Activated B cell treated with CpG ODN at 0.5 μM for 24 hours (primary cell): ENCODE measurements around the gene NPHP4. TPM values are rescaled to one million over a fixed set of nuclear protein-coding genes. Genes with fewer than 3 reads are reported as not detected.

Experiments
- ATAC-seq: fragments of 200-7000 bp; cut with Tn5 transposase; one replicate; pipeline ENCODE4 v1.10.0; 2021; ENCODE audit warnings: low read depth, mild to moderate bottlenecking, moderate library complexity
- CTCF ChIA-PET: fragments of 350-600 bp; sonication (Branson Sonifier 250); formaldehyde crosslinking; loops from one replicate; lab custom pipeline; 2021; ENCODE audit warnings: antibody characterized with exemption; lab: Charles Lee
- POLR2A ChIA-PET: fragments of 350-600 bp; sonication (Branson Sonifier 250); formaldehyde crosslinking; loops from one replicate; lab custom pipeline; 2021; ENCODE audit warnings: antibody characterized with exemption; lab: Charles Lee
- DNase-seq: peaks from one replicate; pipeline ENCODE4 v3.0.0; 2022
- H3K27ac Mint-ChIP-seq: one replicate; pipeline ENCODE4 v1.8.0; 2020; ENCODE audit warnings: mixed read lengths
- H3K27me3 Mint-ChIP-seq: one replicate; pipeline ENCODE4 v1.8.0; 2021; ENCODE audit warnings: mixed read lengths
- H3K36me3 Mint-ChIP-seq: one replicate; pipeline ENCODE4 v1.8.0; 2021; ENCODE audit warnings: low read depth, mixed read lengths
- H3K4me1 Mint-ChIP-seq: one replicate; pipeline ENCODE4 v1.8.0; 2021; ENCODE audit warnings: mixed read lengths
- H3K4me3 Mint-ChIP-seq: one replicate; pipeline ENCODE4 v1.8.0; 2020; ENCODE audit warnings: mild to moderate bottlenecking, mixed read lengths
- H3K9me3 Mint-ChIP-seq: one replicate; pipeline ENCODE4 v1.8.0; 2020; ENCODE audit warnings: mixed read lengths
- intact Hi-C: fragments of 100-400 bp; cut with micrococcal nuclease; formaldehyde crosslinking; loops from one replicate; pipeline ENCODE4 v1.15.1; 2024
- total RNA-seq: library from RNA; stranded (reverse); gene quantifications from 2 replicates; pipeline ENCODE4 v1.2.3, GENCODE V29; 2022
- TF ChIP-seq, protein P1 (sequence below): fragments of 200-600 bp; IDR thresholded peaks from one replicate; pipeline ENCODE4 v1.8.0; 2022; ENCODE audit warnings: antibody characterized with exemption, mild to moderate bottlenecking

Gene NPHP4
- total RNA-seq, 1 donor from 2014 or later, result 8.0 TPM

DNA sequence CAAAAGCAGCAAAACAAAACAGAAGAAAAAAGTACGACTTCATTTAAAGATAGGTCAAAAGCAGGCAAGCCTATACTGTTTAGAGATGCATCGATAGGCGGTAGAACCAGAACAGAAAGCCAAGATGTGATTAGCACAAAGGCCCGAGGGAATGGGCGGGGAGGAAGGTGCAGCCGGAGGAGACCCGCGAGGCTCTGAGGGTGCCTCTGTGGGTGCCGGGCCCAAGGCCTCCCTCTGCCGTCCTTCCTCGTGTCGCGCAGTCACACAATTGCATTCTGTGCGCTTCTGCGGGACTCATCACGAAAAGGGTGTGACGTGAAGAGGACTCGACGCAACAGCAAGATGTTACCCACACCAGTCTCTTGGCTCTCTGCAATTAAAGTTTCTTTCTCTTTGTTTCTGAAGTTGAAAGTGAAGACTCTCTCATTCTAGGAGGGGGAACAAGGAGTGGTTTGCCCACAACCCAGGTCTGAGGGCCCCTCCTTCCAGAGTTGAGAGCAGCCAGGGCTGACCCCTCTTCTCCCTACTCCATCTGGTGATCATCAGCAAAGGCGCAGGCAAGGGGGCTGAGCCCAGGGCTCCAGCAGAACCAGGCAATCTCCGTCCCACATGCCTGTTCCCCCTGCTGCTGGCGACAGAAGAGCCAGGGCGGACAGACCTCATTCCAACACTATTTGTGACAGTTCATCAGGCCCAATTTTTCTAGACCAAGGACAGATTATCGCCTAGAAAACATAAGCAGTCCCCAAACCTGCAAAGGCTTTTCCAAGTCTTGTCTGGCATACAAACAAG, 41.0 kb downstream of the NPHP4 start:
- Mint-ChIP-seq H3K4me3 (no peak overlapping the region), H3K9me3 (no peaks in the 10 kb centered on the region), H3K4me1 (peaks cover 14% of the 10 kb centered on the region), H3K27me3 (no peaks in the 10 kb centered on the region), H3K27ac (no peak overlapping the region), H3K36me3 (peaks cover 17% of the 10 kb centered on the region)
- CTCF ChIA-PET, result no interaction called here
- intact Hi-C loops, result no loop called here
- TF ChIP-seq, protein P1, sequence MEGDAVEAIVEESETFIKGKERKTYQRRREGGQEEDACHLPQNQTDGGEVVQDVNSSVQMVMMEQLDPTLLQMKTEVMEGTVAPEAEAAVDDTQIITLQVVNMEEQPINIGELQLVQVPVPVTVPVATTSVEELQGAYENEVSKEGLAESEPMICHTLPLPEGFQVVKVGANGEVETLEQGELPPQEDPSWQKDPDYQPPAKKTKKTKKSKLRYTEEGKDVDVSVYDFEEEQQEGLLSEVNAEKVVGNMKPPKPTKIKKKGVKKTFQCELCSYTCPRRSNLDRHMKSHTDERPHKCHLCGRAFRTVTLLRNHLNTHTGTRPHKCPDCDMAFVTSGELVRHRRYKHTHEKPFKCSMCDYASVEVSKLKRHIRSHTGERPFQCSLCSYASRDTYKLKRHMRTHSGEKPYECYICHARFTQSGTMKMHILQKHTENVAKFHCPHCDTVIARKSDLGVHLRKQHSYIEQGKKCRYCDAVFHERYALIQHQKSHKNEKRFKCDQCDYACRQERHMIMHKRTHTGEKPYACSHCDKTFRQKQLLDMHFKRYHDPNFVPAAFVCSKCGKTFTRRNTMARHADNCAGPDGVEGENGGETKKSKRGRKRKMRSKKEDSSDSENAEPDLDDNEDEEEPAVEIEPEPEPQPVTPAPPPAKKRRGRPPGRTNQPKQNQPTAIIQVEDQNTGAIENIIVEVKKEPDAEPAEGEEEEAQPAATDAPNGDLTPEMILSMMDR, result no peak
- DNase-seq (no peak), ATAC-seq (no peak)
- POLR2A ChIA-PET, result no interaction called here

GRCh38 chr1:5950201-5950895, 41.9 kb downstream of the NPHP4 start:
- no peaks in the 10 kb centered on the region for H3K9me3 Mint-ChIP-seq
- H3K27me3 Mint-ChIP-seq, result no peaks in the 10 kb centered on the region
- H3K36me3 Mint-ChIP-seq, result peaks cover 18% of the 10 kb centered on the region
- no peak for ATAC-seq
- no peak overlapping the region for H3K4me3 Mint-ChIP-seq
- TF ChIP-seq, protein P1, result no peak
- intact Hi-C loops, result no loop called here
- H3K27ac Mint-ChIP-seq, result no peak overlapping the region
- no peak for DNase-seq
- ChIA-PET CTCF (no interaction called here), POLR2A (no interaction called here)
- peaks cover 11% of the 10 kb centered on the region for H3K4me1 Mint-ChIP-seq

GRCh38 chr1:5949761-5950100, 42.5 kb downstream of the NPHP4 start:
- Mint-ChIP-seq H3K27me3 (no peaks in the 10 kb centered on the region), H3K27ac (no peak overlapping the region), H3K4me3 (no peak overlapping the region), H3K36me3 (peaks cover 17% of the 10 kb centered on the region), H3K9me3 (no peaks in the 10 kb centered on the region), H3K4me1 (peaks cover 5% of the 10 kb centered on the region)
- ATAC-seq, result no peak
- intact Hi-C loops, result no loop called here
- CTCF ChIA-PET, result no interaction called here
- POLR2A ChIA-PET, result no interaction called here
- DNase-seq, result no peak
- TF ChIP-seq, protein P1, result no peak

GRCh38 chr1:5949085-5949760, 43.0 kb downstream of the NPHP4 start:
- no peak overlapping the region for H3K27ac Mint-ChIP-seq
- ATAC-seq, result no peak
- H3K9me3 Mint-ChIP-seq, result no peaks in the 10 kb centered on the region
- POLR2A ChIA-PET, result no interaction called here
- intact Hi-C loops, result no loop called here
- peaks cover under 1% of the 10 kb centered on the region for H3K4me1 Mint-ChIP-seq
- no peak overlapping the region for H3K4me3 Mint-ChIP-seq
- peaks cover 17% of the 10 kb centered on the region for H3K36me3 Mint-ChIP-seq
- H3K27me3 Mint-ChIP-seq, result no peaks in the 10 kb centered on the region
- DNase-seq, result no peak
- CTCF ChIA-PET, result no interaction called here
- TF ChIP-seq, protein P1, result no peak

DNA sequence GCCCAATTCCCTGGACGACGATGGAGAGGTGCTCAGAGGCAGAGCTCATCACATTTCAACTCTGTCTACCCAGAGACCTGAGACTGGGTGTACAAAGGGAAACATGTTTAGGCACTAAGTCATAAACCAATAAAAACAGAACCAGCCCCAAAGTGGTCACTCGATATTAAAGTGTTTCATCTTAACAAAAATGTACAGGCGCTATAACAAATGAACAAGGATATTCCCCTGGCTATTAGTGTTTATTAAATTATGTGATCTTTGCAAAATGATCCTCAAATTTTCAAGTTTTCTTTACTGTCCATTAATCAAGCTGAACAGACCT, 43.6 kb downstream of the NPHP4 start:
- H3K4me3 Mint-ChIP-seq, result no peak overlapping the region
- no peaks in the 10 kb centered on the region for H3K27me3 Mint-ChIP-seq
- DNase-seq (no peak), ATAC-seq (no peak)
- ChIA-PET POLR2A (no interaction called here), CTCF (no interaction called here)
- H3K4me1 Mint-ChIP-seq, result no peaks in the 10 kb centered on the region
- H3K36me3 Mint-ChIP-seq, result peaks cover 17% of the 10 kb centered on the region
- TF ChIP-seq, protein P1, result no peak
- intact Hi-C loops, result no loop called here
- H3K27ac Mint-ChIP-seq, result no peak overlapping the region
- no peaks in the 10 kb centered on the region for H3K9me3 Mint-ChIP-seq
